ENCODE data around the gene MPHOSPH6. TPM values are rescaled to one million over a fixed set of nuclear protein-coding genes. Genes with fewer than 3 reads are reported as not detected.

MPHOSPH6 gene
- total and polyA plus RNA-seq, 2 experiments from 2014 or later: 9.3 to 26.2 TPM

DNA sequence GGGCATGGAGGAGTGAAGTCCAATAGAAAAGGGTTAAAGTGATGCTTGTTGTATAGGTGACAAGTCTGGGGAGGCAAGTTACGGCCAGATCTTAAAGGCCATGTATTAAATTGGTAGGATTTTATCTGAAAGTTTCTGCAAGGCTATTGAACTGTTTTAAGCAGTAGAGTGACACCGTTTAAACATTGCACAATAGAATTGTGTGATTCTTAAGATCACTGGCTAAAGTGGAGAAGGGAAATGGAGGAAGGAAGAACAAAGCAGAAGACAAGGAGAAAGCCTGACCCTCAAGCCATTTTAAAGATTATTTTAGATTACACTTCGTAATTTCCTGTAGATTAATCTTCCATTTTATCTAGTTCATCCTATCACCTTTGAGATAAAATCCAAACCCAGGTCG, 5.6 kb upstream of the MPHOSPH6 start:
- Histone ChIP-seq H3K4me3 (no peak overlapping the region), H3K4me1 (ENCODE audit: low read depth) (no peaks in the 10 kb centered on the region), H3K9me3 (ENCODE audit: low read depth) (no peaks in the 10 kb centered on the region), H3K27ac (no peak overlapping the region), H3K27me3 (peaks cover 92% of the 10 kb centered on the region), H3K36me3 (no peaks in the 10 kb centered on the region)
- TF ChIP-seq, protein P1, sequence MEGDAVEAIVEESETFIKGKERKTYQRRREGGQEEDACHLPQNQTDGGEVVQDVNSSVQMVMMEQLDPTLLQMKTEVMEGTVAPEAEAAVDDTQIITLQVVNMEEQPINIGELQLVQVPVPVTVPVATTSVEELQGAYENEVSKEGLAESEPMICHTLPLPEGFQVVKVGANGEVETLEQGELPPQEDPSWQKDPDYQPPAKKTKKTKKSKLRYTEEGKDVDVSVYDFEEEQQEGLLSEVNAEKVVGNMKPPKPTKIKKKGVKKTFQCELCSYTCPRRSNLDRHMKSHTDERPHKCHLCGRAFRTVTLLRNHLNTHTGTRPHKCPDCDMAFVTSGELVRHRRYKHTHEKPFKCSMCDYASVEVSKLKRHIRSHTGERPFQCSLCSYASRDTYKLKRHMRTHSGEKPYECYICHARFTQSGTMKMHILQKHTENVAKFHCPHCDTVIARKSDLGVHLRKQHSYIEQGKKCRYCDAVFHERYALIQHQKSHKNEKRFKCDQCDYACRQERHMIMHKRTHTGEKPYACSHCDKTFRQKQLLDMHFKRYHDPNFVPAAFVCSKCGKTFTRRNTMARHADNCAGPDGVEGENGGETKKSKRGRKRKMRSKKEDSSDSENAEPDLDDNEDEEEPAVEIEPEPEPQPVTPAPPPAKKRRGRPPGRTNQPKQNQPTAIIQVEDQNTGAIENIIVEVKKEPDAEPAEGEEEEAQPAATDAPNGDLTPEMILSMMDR (IDR thresholded peaks at IDR 0.05; ENCODE audit: low read depth, low read length): no peak
- DNase-seq (ENCODE audit: low read depth in 1 of 2, low spot score in 1 of 2): no peak

DNA sequence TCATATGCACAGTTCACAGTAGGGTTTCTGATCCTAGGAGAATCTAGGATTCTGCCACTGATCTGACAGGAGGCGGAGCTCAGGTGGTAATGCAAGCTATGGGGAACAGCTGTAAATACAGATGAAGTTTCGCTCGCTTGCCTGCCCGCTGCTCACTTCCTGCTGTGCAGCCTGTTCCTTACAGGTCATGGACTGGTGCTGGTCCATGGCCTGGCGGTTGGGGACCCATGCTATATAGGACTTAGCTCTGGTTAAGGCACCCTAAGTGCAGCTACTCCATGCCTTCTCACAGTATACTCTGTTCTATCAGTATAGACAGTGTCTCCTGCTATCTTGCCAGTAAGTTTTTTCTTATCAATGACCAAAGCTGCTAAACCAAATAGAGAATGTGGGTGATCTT, 2.4 kb downstream of the MPHOSPH6 start:
- H3K27me3 ChIP-seq: peaks cover 22% of the 10 kb centered on the region
- DNase-seq (ENCODE audit: low read depth in 1 of 2, low spot score in 1 of 2): no peak
- H3K27ac ChIP-seq: no peak overlapping the region
- peaks cover 3% of the 10 kb centered on the region for H3K4me1 ChIP-seq (ENCODE audit: low read depth)
- peaks cover 10% of the 10 kb centered on the region for H3K36me3 ChIP-seq
- TF ChIP-seq, protein P1 (IDR thresholded peaks at IDR 0.05; ENCODE audit: low read depth, low read length): no peak
- H3K4me3 ChIP-seq: no peak overlapping the region
- no peaks in the 10 kb centered on the region for H3K9me3 ChIP-seq (ENCODE audit: low read depth)

DNA sequence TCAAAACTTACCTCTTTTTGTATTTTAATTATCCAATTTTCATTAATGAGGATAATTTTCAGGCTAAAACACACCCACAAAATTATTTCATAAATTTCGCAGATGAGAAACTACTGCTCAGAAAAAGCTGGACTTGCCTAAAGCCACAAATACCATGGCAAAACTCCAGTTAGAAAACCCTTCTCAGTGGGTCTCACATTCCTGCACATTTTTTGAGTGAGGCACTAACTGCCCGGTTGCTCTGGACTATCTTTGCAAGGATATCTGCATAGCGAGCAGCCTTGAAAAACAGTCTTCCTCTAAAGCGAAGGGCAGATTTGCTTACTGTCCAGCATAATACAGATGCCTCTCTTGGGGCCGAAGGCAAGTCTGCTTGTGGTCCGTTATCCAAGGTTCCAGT, 9.8 kb downstream of the MPHOSPH6 start:
- peaks cover 22% of the 10 kb centered on the region for H3K36me3 ChIP-seq
- H3K9me3 ChIP-seq (ENCODE audit: low read depth): no peaks in the 10 kb centered on the region
- TF ChIP-seq, protein P1 (IDR thresholded peaks at IDR 0.05; ENCODE audit: low read depth, low read length): no peak
- DNase-seq (ENCODE audit: low read depth in 1 of 2, low spot score in 1 of 2): no peak
- H3K27ac ChIP-seq: no peak overlapping the region
- H3K27me3 ChIP-seq: no peaks in the 10 kb centered on the region
- no peak overlapping the region for H3K4me3 ChIP-seq
- H3K4me1 ChIP-seq (ENCODE audit: low read depth): no peaks in the 10 kb centered on the region

DNA sequence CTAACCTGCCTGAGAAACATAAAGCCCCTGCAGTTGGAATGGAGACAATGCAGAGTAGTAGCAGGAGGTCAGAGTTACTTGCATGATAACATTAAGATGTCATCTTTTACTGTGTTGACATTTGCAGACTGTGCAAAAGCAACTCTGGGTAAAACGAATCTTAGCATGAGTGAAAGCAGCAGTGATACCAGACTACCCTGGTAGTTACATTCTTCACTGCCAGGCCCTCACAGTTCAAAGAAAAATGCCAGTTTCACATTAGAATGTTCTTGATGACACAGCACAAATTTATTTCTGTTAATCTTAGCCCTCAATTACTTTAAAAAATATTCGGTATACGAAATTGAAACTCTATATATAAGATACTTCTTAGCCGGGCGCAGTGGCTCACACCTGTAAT, 12.2 kb downstream of the MPHOSPH6 start:
- H3K9me3 ChIP-seq (ENCODE audit: low read depth): no peaks in the 10 kb centered on the region
- no peaks in the 10 kb centered on the region for H3K4me1 ChIP-seq (ENCODE audit: low read depth)
- peaks cover 12% of the 10 kb centered on the region for H3K36me3 ChIP-seq
- peak in 1 of 2 donors; percentile 23 for DNase-seq (ENCODE audit: low read depth in 1 of 2, low spot score in 1 of 2)
- no peaks in the 10 kb centered on the region for H3K27me3 ChIP-seq
- no peak overlapping the region for H3K4me3 ChIP-seq
- no peak overlapping the region for H3K27ac ChIP-seq
- TF ChIP-seq, protein P1 (IDR thresholded peaks at IDR 0.05; ENCODE audit: low read depth, low read length): no peak

DNA sequence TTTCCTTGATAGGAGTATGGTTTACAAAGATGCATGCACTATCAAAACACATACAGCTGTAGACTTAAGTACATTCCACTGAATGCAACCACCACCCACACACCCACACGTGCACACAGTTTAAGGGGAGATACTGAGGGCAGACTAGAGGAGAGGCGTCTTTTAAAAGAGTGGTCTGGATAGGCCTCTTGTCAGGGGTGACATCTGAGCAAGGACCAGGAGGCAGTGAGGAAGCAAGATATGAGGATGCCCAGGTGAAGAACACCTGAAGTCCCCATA, 12.6 kb downstream of the MPHOSPH6 start:
- Histone ChIP-seq H3K4me1 (ENCODE audit: low read depth) (peaks cover 4% of the 10 kb centered on the region), H3K36me3 (peaks cover 12% of the 10 kb centered on the region), H3K9me3 (ENCODE audit: low read depth) (no peaks in the 10 kb centered on the region), H3K27me3 (no peaks in the 10 kb centered on the region), H3K27ac (no peak overlapping the region), H3K4me3 (no peak overlapping the region)
- TF ChIP-seq, protein P1 (IDR thresholded peaks at IDR 0.05; ENCODE audit: low read depth, low read length): no peak
- no peak for DNase-seq (ENCODE audit: low read depth in 1 of 2, low spot score in 1 of 2)

Data from cardiac muscle cell (in vitro differentiated cells and primary cell).